ENCODE results near the gene SYMPK.
"Not testable (repeated sequence)": the region's sequence is repeated elsewhere in the genome, so short reads cannot be mapped to it uniquely, and the experiment has no call there.

The SYMPK gene

GRCh38 chr19:45809643-45810159 is 53.2 kb downstream of the SYMPK start:
- no peak overlapping the region for H3K4me3 ChIP-seq (ENCODE audit: low read depth, low read length)

DNA sequence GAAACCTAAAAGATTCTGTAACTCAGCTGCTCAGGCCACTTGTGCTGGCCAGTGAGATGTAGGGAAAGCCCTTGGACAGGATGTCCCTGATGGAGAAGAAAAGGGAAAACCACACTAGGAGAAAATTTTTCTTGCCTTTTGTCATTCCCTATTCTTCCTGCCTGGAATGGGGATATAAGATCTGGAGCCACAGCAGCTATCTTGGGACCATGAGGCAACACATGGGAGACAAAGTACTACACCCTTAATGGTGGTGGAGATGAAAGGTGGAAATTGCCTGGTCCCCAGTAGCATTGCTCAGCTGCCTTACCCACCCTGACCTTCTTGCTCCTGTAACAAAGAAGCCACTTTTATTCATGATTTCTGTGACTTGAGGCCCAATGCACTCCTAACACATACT is 57.2 kb downstream of the SYMPK start:
- H3K4me3 ChIP-seq (ENCODE audit: low read depth, low read length), result no peak overlapping the region

- no peak overlapping the region for H3K4me3 ChIP-seq (ENCODE audit: low read depth, low read length)
Measured at GRCh38 chr19:45804959-45805230, 58.1 kb downstream of the SYMPK start.

DNA sequence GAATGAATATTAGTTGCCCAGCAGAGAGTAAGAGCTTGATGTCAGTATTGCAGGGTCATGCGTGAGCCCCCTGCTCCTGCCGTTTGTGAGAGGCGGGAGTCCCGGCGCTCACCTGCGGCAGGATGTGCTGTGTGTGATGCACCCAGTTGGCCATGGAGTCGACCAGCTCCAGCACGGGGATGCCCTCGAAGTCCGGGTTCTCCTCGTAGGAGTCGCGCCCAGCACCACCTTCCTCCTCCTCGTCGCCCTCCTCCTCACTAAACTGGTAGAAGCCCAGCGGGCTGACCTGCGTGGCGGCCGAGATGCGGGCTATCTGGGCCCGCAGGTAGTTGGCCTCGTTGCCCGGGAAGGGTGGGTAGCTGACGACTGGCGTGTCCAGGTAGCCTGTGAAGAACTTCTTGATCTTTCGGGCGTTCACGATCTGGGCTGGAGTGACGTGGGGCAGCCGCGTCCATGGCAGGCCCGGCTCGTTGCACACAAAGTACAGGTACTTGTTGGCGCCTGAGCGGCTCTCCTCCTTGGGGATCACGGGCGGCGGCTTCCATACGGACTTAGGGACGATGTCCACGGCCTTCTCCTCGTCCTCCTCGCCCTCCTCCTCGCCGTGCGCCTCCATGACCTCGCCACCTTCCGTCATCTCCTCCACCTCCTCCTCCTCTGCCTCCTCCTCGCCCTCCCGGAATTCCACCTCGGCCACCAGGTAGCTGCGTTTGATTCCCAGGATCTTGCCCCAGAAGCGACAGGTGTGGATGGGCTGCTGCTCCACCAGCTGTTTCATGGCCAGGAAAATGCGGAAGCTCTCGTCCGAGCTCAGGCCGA is 58.6 kb downstream of the SYMPK start:
- no peak overlapping the region for H3K4me3 ChIP-seq (ENCODE audit: low read depth, low read length)

DNA sequence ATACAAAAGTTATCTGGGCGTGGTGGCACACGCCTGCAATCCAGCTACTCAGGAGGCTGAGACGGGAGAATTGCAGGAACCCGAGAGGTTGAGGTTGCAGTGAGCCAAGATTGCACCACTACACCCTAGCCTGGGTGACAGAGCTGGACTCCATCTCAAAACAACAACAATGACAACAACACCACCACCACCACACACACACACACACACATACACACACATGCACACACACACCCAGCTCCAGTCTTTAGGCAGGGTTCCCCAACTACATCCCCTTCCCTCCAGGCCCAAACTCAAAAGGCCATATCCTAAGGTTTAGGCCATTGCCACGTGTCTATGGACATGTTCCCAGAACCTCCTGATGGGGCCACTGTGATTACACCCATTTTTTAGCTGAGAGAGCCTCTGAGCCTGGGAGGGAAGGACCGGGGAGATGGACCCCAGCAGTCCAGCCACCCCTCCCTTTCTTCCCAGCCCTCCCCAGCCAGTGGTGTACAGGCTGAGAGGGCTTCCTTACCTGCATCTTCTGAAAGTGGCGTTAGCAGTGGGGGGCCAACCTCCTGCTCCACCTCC is 61.3 kb downstream of the SYMPK start:
- H3K4me3 ChIP-seq (ENCODE audit: low read depth, low read length), result no peak overlapping the region

DNA sequence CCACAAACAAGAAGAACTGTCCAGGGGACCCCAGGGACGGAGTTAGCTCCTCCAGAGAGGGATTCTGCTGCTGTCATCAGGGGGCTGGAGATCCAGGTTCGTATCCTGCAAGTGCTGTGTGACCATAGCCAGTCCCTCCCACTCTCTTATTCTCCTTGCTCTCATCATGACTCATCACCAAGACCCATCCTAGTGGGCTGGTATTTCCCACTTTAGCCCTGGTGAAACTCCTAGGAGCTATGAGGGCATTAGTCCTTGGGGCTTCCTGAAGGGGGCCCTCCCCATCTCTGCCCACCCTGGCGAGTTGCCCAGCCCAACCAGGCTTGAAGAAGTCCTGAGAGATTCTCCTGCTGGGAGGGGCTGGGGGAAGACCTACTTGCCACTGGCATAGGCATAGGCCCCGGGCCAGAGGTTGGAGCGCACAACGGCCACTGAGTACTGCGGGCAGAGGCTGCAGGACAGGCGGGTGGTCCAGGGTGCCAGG is 62.8 kb downstream of the SYMPK start:
- H3K4me3 ChIP-seq (ENCODE audit: low read depth, low read length), result no peak overlapping the region

DNA sequence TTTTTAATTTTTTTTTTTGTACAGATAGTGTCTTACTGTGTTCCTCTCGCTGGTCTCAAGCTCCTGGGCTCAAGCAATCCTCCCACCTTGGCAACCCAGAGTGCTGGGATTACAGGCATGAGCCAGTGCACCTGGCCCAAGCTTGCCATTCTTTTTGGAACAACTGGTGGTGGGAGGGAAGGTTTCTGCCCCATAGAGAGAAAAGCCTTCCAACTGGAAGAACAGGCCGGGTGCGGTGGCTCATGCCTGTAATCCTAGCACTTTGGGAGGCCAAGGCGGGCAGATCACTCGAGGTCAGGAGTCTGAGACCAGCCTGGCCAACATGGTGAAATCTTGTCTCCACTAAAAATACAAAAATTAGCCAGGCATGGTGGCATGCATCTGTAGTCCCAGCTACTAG is 63.4 kb downstream of the SYMPK start:
- H3K4me3 ChIP-seq (ENCODE audit: low read depth, low read length), result not testable (repeated sequence)

- H3K4me3 ChIP-seq (ENCODE audit: low read depth, low read length), result no peak overlapping the region
Measured at GRCh38 chr19:45798995-45799517, 63.9 kb downstream of the SYMPK start.

- H3K4me3 ChIP-seq (ENCODE audit: low read depth, low read length), result no peak overlapping the region
Measured at GRCh38 chr19:45794627-45795026, 68.3 kb downstream of the SYMPK start.

- H3K4me3 ChIP-seq (ENCODE audit: low read depth, low read length), result no peak overlapping the region
Measured at GRCh38 chr19:45793876-45794275, 69.1 kb downstream of the SYMPK start.

GRCh38 chr19:45793178-45793564 is 69.8 kb downstream of the SYMPK start:
- no peak overlapping the region for H3K4me3 ChIP-seq (ENCODE audit: low read depth, low read length)

DNA sequence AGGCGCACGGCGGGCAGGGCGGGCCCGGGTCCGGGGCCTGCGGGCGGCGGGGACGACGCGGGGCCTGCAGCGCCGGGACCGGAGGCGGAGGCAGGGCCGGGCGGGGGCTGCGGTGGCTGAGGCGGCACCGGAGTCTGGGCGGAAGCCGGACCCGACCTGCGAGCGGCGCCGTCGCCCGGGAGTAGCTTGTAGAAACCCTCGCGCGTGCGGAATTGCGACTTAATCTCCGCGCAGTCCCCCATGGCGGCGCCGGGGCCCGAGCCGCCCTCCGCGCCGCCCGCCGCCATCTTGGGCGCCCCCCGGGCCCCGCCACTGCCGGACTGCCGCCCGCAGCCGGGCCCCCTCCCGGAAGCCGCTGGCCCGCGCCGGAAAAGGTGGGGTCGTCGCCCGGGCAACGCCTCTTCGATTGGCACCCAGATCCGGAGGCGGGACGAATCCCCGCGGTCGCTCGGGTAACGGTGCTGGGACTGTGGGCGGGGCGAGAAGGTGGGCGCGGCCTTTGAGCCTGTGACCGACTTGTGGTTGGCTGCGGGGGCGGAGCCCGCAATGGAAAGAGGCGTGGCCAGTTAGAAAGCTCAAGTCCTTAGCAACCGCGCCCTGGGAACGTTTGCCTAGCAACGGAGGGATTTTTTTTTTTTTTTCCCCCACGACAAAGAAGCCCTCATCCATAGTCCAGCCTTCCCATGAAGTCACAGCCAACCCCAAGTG is 70.3 kb downstream of the SYMPK start, which contains the start of gene DMWD:
TSS of gene DMWD (minus strand) at position 376 of the 708 bp plus-strand sequence. CDS start at position 287, 89 bp downstream.
- H3K4me3 ChIP-seq (ENCODE audit: low read depth, low read length), result peak within 1 kb of the TSS; percentile 85

- peak overlapping the region; percentile 85 for H3K4me3 ChIP-seq (ENCODE audit: low read depth, low read length)
Measured at GRCh38 chr19:45791744-45792469, 71.0 kb downstream of the SYMPK start.

GRCh38 chr19:45790942-45791341 is 72.0 kb downstream of the SYMPK start:
- no peak overlapping the region for H3K4me3 ChIP-seq (ENCODE audit: low read depth, low read length)

DNA sequence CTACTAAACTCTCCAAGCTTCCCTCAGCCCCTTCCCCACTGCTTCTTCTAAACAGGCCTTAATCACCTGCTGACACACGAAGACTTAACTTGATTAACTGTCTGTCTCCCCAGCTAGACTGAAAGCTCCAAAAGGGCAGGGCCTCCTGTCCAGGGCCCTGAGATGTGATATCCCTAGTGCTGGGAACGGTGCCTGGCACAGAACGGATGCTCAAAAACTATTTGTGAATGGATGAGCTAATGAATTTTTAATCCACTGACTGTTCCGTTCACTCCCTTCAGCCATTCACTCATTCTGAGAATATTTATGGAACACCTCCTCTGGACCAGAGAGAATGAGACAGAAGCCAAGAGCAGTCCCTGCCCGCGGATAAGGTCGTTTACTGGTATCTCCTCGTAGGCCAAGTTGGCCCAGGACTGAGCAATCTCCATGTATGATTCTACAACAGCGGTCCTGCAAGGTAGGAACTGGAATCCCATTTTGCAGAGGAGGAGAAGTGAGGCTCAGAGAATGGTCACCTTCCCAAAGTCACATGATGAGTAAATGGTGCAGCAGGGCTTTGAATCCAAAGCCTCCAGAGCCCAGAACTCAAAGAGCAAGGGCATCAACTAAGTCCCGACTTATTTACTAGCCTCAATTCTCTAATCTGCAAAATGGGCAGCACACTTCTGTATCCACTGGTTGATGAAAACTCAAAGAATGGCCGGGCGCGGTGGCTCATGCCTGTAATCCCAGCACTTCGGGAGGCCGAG is 73.7 kb downstream of the SYMPK start:
- H3K4me3 ChIP-seq (ENCODE audit: low read depth, low read length), result no peak overlapping the region

DNA sequence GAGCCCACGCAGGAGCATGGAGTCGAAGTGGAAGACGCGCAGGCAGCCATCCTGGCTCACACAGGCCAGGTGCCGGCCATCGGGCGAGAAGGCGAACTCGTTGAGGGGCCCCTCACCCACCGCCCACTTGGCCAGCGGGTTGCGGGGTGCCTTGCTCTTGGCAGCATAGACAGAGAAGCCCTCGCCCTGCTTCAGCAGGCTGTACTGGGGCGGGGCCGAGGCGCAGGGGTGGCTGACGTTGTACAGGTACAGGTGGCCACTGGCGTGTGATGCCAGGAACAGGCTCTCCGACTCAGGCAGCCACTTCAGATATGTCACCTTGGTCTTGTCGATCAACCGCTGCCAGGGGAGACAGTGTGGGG is 76.4 kb downstream of the SYMPK start:
- H3K4me3 ChIP-seq (ENCODE audit: low read depth, low read length), result no peak overlapping the region

GRCh38 chr19:45785781-45786532 is 77.0 kb downstream of the SYMPK start:
- H3K4me3 ChIP-seq (ENCODE audit: low read depth, low read length), result no peak overlapping the region

- no peak overlapping the region for H3K4me3 ChIP-seq (ENCODE audit: low read depth, low read length)
Measured at GRCh38 chr19:45785097-45785496, 77.8 kb downstream of the SYMPK start.

DNA sequence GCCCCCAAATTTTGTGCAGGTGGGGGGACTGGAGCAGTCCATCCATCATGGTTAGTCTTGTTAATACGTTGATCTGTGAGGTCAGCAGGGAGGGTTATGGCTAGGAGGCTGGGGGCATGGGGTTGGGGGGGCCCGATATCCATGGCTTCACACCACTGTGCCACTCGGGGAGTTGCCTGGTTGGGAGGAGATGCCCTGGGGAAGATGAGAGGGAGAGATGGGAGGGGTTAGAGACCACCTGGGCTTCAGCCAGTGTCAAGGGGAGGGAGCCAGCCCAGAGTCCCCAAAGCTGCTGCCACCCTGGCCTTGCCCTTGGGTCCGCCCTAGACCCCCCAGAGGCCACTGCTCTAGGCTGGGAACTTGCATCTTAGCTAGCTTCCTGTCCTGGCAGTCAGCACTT is 78.9 kb downstream of the SYMPK start:
- no peak overlapping the region for H3K4me3 ChIP-seq (ENCODE audit: low read depth, low read length)

Data from iPS-11a (cell line).